Stimulated activated CD4-positive, alpha-beta T cell treated with anti-CD3 and anti-CD28 coated beads, Interleukin-15, amount 100 ng/mL, for 1 hour (primary cell): ENCODE measurements around the gene CXCR6.
A peak's percentile ranks its signal among the peaks of the same experiment; 100 is the strongest.

Experiments used
- DNase-seq, 2 donors: peaks; one replicate each; pipeline ENCODE4 v3.0.0-alpha.2; 2020; ENCODE audit warnings: low read depth in 1 of 2, low spot score in 1 of 2

The CXCR6 gene

DNA sequence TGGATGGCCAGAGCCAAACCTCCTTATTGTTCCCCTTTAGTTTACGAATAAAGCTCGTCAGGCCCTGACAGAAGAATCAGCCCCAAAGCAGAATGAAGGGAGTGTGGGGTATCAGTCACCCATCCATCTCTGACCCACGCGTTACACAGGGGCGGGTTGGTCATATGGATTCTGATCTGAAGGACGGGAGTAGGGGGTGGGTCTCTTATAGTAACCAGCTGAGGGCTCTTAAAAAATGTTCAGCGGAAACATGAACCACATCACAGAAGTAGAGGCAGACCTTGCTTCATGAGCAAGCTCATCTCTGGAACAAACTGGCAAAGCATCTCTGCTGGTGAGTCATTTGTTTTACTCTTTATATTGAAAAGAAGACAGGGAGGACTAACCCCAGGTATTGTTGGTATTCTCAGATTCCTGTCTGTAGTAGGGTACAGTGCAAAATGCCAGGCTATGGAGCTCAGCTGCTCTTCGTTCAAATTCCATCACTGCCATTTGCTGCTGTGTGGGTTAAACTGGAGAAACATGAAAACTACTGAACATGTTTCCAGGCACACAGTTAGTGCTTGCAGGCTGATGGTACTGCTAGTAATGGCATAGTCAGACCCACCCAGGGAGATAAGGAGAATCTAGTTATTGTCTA, at the start of gene CXCR6:
CXCR6 (plus strand) TSS at position 258 of the 640 bp plus-strand sequence. CDS start 3,018 bp downstream, outside the sequence.
- DNase-seq: peak in 1 of 2 donors; percentile 16

DNA sequence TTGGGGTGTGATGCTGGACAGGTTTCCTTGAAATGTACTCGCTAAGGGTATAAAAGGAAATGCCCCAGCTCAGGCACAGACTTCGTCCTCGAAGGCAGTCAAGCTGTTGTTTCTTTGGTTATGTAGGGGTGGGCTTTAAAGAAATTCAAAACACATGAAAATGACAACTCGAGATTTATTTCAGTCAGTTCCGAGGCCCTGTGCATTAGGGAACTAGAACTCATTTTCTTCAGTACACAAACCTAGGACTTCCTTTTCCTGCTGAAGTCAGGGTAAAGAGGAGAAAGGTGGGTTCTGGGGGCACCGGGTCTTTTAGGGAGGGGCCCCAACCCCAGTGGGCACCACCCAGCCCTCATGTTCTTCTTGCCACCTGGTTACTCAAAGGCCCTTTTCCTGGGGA, 49.2 kb upstream of the CXCR6 start:
- DNase-seq: no peak

DNA sequence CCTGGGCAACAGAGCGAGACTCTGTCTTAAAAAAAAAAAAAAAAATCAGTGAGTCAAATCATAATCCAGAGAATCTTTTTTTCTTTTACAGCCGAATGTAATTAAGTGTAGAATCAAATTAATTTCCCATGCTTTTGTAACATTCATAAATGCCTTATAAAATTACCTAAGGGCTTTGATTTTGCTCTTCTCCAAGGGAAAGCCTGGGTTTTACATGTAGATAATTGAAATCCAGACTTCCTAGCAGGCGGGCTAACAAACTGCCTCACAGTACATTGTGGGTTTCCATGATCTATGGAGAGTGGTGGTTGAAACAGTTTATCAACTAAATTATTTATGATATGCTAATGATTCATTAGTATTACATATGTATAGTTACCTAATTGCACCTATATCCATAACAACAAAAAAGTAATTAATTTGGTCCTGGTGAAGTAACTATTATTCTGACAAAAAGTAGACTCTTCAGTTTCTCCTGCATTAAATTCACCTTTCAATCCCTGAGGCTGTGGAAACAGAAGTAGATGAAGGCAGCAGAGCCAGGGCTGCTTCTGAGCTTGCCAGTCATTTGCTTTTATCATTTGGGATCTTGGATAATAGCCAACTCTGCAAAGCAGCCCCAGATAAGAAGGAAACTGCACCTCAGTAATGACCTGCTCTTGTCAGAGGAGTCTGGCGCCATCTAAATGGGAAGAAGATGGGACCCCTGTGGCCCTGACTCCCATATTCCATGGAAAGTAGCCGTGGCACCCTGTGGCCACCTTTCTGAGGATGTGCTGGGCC, 47.4 kb upstream of the CXCR6 start:
- DNase-seq: no peak

DNA sequence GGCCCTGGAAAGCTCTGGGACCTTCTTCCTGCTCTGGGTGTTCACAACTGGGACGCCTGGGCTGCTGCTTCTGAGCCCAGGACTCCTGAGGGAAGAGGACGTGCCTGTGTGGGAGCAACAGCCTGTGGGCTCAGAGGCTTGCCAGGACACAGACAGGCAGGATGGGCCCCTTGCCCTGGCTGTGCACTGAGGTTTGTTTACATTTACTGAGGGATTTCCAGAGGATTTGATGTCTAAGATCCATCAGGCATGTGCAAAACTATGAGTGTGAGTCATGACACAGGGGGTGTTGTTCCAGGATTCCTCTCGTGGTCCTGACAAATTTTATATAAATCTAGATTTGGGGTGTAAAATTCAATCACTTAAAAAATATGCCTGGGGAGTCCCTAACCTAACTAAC, 46.3 kb upstream of the CXCR6 start:
- DNase-seq: no peak

DNA sequence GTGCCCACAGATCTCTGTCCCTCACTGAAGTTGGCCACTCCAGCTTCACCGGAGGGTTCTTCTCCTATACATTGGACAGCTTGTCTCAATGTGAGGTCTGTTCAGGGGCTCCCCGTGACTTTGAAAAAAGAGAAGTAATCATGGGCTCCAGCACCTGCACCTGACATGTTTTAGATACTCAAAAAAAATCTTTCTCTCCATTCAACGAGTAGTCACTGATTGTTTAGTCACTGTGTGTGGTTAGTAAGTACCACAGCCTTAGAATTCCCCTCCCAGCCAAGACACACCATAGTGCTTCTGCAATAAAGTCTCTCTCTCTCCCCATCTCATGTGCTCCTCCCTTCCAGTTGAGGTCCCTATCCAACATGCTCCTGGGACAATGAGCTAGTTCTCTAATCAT, 38.3 kb upstream of the CXCR6 start:
- no peak for DNase-seq

DNA sequence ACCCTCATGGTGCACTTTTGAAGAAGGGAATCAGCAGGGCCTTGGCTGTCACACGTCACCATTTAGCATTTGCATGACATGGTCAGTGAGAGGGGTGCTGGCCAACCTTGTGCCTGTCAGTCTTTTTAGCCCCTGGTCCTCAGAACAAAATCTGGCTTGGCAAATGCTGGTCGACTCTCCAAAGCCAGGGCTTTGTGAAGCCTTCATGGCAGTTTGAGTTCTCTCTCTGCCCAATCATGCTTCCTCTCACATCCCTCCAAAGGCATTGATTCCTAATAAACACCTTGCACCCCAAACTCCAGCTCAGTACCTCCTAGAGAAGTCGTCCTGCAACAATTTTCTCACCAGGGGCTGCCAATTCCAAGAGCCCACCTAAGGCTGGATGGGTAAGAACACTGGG, 37.5 kb upstream of the CXCR6 start:
- DNase-seq: no peak

DNA sequence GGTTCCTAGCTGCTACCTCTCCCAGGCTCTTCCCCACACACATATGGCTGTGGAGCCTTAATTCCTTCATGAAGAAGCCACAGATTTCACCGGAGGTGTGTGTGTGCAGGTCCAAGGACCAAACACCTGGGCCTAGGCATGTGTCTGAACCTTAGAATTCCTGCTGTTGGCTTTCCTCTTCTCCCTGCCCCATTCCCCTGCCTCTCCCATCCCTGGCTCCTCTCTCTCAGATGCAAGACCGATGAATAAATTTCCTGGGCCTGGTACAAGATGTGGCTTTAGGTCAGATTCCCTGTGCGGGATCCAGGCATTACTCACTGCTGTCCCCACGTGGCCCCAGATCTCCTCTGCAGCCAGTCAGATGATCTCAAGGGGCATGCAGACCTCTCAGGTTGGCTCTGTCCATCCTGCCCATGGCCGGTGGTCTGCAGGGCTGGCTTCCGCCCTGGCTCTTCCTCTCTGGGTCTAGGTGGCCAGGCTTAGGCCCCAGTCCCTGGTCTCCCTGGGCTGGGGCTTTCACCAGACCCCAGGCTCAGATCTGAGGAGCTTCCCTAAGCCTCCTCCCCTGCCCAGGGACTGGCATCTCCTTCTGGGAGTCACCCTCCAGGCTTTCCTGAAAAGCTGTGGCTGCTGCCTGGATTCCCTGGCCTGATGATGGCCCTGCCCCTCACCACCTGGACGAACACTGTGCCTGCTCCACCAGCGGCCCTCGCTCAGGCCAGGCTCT, 36.4 kb upstream of the CXCR6 start:
- DNase-seq: no peak

DNA sequence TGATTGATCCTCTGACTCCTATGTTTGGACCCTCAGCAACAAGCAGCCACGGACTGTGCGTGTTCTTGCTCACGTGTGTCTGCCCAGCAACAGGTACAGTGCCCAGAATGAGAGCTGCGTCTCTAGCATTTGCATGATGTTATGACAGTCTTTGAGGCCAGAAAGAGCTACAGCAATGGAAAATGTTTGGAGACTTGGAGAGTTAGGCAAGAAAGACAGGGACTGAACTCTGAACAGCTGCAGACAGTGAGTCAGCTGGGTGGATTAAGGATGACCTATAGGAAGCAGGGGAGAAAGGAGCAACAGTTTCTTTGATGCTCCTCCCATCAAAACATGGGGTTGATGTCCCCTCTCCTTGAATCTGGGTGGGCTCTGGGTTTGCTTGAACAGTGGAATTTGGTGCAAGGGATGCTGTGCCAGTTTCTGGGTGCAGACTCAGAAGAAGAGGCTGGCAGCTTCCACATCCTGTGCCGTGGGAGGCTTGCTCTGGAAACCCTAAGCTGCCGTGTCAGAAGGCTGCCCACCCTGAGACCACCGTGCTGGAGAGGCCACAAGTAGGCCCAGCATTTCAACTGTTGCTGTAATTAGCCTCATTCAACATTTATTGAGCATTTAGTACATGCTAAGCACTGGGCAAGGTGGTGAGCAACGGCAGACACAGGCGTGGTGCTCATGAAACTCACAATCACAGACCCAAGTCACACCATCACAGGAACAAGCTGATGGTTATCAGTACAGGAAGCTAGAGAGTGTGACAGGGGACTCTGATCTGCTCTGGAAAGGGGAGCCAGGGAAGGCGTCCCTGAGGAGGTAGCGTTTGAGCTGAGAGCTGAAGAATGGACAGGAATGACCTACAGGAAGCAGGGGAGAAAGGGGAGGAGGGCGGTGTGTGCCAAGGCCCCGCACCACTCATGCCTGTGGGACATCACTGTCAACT, 35.2 kb upstream of the CXCR6 start:
- DNase-seq: no peak

DNA sequence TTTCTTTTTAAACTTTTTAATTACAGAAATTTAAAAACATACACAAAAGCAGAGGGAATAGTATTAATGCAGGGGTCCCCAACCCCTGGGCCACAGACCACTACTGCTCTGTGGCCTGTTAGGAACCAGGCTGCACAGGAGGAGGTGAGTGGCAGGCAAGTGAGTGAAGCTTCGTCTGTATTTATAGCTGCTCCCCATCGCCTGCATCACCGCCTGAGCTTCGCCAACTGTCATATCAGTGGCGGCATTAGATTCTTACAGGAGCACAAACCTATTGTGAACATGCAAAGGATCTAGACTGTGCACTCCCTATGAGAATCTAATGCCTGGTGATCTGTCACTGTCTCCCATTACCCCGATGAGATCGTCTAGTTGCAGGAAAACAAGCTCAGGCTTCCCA, 34.5 kb upstream of the CXCR6 start:
- no peak for DNase-seq

DNA sequence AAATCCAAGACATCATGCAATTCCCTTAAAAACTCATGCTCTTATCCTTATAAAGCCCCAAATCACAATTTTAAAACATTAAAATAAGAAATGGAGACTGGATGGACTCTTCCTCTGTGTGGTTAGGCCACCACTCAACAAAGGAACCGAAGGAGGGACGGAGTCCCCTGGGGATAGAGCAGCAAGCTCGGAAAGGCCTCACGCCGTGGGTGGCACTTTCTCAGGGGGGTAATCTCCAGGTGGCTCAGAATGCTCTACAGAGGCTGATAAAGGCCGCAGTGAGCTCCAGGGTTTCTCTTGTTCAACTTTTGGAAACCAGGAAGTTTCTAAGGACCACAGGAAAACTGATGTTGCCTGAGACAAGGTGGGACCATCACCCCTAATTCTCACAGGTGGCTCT, 33.7 kb upstream of the CXCR6 start:
- DNase-seq: no peak

DNA sequence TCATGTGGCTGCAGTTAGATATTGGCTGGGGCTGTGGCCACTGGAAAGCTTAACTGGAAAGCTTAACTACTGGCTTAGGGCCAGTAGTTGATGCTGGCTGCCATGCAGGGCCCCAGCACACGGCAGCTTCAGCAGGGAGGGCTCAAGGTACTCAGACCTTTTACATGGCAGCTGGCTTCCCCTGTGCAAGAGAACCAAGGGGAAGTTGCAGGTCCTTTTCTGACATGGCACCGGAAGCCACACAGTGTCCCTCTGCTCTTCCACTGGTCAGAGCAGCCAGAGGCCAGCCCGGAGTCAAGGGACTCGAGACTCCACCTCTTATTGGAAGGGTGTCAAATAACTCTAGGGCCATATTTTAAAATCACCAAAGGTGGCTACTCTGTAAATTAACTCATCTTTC, 32.4 kb upstream of the CXCR6 start:
- no peak for DNase-seq

DNA sequence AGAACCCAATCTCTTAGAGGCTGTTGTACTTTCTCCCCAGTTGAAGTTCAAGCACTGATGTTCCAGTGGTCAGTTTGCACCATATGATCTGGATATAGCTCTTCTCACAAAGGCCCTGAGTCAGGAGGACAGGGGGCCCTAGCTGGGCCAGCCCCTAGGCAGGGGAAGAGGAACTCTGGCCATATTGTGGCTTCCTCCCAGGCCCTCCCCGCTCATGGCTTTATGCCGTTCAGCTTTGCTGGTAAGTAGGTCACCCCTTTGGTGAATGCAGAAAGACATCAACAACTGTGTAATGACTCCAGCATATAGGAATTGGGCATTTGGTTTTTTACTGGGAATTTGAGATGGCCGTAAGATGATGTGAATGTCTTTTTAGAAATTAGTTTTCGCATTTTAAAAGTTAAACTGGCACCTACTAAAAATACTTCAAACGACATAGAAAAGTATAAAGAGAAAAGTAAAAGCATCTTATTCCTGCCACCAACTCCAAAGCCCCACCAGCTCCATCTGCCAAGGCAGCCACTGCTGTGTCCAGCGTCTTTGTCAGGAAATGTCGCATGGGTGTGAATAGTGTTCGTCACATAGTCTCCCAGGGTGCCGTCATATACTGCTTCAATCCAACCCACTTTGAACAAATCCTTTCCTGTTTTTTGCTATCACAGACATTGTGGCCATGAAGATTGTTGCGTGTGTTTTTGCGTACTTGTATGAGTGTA, 31.6 kb upstream of the CXCR6 start:
- DNase-seq: no peak

DNA sequence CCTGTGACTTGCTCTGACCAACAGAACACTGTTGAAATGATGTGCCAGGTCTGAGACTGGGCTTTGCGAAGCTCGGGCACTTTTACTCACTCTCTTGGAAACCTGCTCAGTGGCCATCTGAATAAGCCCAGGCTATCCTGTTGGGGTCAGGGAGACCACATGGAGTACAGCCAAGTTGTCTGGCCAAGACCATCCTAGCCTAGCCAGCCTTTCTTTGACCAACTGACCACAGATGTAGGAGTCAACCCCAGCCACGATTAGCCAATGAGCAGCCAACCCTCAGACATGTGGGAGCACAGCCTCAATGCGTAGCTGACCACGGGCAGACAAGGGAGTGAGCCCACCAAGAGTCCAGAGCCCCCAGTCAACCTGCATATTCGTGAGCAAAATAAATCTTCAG, 30.8 kb upstream of the CXCR6 start:
- no peak for DNase-seq

DNA sequence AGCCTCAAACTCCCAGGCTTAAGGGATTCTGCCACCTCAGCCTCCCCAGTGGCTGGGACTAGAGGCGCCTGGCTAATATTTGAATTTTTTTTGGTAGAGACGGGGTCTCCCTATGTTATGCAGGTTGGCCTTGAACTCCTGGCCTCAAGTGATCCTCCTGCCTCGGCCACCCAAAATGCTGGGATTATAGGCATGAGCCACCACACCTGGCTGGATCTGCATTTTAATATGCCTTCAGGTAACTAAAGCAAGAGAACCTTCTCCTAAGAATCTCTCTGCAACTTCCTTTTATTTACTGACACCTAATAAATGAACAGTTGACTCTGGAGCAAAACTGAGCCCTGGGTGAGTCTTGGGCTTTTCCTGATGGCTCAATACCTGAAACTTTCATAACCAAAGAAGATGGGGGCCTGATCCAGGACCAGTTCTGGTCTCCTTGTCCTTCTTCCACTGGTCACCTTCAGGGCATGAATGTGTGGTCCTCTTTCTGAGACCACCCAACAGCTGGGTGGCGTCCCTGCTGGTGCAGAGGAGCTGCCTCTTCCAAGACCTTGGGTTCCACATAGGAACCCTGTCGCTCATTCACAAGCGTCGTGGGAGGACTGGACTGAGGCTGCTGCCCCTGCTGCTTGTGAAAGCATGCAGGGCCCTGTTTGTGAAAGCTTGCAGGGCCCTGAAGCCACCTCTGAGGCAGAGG, 28.8 kb upstream of the CXCR6 start:
- DNase-seq: no peak

DNA sequence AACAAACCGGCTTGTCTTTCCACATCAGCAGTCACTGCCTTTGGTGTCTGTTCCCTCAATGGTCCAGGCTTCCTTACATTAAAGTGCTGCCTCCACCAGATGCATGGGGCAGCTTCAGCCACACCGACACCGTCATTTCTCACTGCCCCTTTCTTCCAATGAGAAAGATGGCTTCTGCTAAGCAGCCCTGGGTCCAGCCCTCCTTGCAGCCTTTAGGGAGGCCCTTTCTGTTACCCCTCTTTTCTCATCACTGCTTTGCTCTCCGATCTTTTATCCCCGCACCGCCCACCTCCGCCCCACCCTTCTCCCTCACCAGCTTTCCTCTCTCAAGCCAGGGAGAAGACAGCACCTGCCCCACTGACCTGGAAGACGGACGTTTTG, 28.2 kb upstream of the CXCR6 start:
- no peak for DNase-seq

DNA sequence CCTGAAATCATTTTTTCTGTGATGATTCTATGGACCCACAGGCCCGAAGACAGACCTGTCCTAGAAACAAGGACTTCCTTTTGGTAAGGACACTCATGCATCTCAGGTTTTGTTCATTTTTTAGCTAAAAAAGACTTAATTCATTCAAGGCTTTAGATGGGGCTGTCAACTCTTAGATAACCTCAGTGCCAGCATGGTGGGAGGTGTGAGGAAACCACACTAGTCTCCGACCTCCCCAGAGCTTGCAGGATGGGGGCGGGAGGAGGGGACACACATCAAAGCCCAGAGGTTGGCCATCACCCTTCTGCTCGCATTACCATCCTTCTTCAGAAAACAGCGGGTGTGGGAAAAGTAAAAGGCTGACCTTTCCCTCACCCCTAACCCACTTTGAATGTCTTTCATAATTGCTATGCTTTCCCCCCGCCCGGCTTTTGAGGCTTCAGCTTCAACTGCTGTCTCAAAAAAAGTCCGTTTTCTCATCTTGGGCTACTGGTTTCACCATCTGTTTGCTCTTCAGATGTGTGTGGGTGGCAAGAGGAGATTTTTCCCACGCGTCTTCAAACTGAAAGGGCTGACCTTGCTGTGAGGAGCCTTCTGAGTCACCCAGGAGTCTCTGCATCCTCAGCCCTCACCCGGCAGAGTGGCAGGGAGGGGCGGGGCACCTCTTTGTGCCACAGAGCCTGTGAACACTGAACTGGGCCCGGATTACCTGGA, 27.6 kb upstream of the CXCR6 start:
- DNase-seq: peak; percentile 55 to 58

DNA sequence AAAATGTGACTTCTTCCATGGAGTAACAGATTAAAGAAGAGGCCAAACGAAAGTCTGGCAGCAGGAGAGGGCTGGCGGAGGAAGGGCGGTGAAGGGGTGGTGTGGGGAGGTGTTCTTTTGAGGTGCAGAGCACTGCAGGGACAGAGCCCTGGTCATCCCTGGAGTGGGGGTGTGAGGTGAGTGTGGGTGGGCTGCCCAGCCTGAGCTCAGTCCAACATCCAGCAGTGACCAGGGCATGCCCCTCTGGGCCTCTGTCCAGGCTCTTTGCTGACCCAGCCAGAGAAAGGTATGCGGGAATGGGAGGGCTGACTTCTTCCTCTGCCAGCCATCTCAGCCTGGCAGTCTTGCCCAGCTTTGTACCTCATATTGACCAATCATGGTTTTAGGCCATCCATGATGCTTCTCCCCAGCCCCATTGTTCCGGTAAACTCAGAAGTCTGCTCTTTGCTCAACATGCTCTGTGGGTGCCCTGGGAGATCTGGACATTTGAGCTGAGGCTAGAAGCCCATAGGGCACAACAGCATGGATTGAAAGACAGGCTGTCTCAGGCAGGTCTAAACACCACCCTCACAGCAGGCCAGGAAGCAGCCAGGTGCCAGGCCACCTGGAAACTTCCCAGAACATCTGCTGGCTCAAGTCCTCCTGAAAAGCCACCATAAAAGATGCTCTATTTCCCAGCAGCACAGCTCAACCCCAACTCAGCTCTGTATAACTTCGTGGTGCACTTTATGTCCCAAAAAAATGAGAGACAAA, 25.9 kb upstream of the CXCR6 start:
- no peak for DNase-seq

DNA sequence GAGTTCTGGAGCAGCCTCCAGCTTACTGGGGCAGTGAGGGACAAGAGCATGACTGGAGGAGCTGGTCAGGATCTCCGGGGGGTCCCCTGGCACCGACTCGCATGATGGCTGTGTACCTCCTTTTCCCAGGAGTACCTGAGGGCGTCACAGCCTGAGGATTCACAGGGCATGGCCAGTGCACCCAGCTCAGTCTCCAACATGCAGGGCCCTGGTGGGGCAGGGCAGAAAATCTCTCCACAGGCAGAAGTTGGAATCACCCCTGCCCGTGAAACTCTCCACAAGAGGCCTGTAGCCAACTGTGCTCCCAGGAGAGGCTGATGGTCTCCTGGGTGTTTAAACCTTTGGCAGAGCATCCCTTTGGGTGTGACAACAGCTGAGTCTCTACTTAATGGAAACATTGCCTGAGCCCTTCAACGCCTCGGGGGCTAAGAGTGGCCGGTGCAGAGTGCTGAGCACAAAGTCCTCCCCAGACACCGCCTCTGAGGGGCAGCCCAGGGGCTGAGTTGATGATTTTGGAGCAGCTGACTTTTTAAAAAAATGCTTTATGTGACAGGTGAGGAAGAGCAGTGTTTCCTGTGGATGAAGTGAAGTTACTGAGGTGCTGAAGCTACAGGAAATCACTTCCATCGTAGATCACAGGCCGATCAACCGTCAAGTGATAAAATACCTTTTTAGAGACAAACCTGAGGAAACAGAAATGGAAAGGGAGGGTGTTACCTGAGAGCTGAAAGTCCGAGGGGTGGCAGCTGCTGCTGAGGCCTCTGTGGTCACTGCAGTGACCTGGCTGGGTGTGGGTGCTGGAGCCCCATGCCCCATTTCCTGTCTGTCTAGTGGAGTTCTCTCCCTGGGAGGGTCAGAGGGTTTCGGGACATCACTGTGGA, 21.9 kb upstream of the CXCR6 start:
- no peak for DNase-seq
